Stimulated activated CD4-positive, alpha-beta T cell treated with anti-CD3 and anti-CD28 coated beads, Interleukin-2, amount 100 ng/mL, for 24 hours (primary cell): ENCODE results near the gene NEK8.
A peak's percentile ranks its signal among the peaks of the same experiment; 100 is the strongest.

Experiments
- DNase-seq, 2 donors: peaks; one replicate each; pipeline ENCODE4 v3.0.0-alpha.2; 2020

NEK8 gene

DNA sequence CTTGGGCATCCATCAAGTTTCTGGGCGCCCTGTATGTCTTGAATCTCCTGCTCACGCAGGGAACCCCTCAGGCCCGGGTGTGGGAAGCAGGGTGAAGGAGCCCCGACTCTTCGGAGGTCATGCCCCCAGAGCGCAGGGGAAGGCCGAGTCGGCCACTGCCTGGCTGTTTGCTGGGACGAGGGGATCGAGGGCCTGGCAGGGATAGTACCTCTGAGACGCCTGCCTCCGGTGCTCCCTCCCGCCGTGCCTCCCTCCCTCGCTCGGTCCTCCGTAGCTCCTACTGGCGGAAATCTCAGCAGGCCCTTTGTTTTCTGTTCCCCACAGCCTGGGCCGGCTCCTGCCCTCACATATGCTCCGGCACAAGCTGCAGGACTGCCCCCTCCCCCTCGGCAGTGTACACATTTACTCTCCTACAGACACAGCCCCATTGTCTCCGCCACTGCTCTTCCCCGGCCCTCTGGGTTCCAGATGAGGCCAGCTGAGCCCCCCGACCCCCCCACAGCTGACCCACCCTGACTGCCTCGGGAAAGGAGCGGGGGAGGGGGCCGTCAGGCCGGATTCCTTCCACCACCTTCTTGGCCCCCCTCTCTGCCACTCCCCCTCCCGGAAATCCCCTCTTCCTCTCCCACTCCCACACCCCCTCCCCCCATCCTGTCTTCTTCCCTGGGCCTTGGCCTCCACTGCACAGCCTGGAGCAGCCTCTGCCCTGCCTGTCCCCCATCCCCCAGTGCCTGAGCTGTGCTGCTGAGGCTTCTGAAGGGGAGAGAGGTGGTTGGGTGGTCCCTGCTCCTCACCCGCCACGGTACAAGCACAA, 16.6 kb downstream of the NEK8 start:
- DNase-seq, result peak in 1 of 2 donors; percentile 53

DNA sequence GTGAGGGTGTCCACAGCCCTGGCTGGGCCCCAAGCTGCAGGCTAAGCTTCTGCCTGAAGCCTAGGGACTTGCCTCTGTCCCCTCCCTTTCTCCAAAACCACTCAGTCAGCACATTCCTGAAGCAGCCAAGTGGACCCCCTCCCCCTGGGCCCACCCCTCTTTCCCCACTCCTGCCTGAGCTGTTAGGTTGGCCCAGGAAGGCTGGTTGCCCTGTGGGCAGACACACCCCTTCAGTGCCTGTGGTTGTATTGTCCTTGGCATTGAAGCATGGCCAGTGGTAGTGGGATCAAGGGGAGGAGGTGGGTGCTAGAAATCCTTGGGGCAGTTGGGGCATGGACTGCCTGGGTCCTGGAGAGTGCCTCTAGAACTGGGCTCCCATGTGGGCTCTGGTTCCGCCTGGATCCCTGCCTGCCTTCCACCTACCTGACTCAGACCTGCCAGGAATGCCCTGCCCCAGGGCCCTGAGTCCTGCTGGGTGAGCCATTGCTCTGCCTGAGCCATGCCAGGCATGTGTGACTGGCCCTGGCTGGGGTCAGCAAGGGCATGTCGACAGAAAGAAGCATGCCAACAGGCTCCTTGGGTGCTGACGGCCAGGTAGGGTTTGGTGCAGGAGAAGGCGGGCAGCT, 17.3 kb downstream of the NEK8 start:
- no peak for DNase-seq

DNA sequence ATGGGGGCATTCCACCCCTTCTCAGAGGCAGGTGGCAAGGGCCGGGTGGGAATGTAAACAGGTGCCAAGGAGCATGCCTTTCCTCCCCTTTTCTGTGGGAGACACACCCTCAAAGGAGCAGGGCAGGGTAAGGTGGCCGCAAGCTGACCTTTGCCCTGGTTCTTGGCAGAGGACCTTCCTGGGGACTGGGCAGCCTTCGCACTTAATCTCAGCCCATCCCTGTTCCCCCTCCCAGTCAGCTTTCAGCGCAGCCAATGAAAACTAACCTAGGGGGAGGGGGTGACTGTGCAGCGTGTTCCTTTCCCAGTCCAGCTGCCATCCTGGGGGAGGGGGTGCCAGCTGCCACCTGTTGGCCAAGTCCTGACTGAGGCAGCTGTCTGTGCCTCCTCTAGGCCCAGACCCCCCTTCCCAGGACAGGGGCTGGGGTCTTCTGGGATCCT, 18.0 kb downstream of the NEK8 start:
- no peak for DNase-seq

DNA sequence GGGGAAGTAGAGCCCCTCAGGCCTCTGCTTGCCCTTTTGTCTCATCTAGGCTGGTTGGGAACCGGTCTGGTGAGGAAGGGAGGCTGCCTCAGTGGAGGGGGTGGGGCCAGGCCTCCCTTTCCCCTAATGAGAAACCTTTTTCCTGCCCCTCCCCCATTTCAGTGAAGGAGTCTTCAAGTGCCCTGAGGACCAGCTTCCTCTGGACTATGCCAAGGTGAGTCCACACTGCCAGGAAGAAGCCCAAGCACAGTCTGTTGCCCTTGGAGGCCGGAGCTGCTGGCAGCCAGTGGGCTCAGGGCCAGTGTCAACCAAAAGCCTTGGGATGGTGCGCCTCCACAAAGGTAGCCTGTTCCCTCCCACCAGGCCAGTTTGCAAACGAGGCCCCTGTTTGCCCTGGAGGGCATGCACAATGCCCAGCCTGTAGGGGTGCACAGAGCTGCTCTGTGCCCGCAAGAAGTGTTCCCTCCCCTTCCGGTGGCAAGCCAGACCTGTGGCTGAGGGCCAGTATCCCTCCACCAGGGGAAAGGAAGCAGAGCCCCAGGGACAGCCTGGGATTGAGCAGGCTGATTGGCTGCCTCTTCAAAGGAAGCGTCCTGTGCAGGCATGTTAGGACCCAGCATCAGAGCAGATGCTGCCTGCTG, 18.6 kb downstream of the NEK8 start:
- DNase-seq, result no peak

DNA sequence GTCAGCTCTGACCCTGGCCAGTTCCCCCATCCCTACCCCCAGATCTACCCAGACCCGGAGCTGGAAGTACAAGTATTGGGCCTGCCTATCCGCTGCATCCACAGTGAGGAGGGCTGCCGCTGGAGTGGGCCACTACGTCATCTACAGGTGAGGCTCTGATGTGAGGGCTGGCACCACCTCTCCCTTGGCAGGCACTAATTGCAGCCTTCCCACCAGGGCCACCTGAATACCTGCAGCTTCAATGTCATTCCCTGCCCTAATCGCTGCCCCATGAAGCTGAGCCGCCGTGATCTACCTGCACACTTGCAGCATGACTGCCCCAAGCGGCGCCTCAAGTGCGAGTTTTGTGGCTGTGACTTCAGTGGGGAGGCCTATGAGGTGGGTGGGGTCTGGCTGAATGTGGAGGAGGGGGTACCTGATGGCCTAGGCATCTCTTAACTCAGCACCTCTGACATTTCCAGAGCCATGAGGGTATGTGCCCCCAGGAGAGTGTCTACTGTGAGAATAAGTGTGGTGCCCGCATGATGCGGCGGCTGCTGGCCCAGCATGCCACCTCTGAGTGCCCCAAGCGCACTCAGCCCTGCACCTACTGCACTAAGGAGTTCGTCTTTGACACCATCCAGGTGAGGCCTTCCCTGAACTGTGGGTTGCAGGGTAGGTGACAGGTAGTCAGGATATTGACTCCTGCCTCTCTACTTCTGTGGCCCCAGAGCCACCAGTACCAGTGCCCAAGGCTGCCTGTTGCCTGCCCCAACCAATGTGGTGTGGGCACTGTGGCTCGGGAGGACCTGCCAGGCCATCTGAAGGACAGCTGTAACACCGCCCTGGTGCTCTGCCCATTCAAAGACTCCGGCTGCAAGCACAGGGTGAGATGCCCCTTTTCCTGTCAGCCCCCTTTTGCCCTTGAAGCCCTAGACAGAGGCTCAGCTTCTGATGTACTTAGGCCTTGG, 19.5 kb downstream of the NEK8 start:
- no peak for DNase-seq

DNA sequence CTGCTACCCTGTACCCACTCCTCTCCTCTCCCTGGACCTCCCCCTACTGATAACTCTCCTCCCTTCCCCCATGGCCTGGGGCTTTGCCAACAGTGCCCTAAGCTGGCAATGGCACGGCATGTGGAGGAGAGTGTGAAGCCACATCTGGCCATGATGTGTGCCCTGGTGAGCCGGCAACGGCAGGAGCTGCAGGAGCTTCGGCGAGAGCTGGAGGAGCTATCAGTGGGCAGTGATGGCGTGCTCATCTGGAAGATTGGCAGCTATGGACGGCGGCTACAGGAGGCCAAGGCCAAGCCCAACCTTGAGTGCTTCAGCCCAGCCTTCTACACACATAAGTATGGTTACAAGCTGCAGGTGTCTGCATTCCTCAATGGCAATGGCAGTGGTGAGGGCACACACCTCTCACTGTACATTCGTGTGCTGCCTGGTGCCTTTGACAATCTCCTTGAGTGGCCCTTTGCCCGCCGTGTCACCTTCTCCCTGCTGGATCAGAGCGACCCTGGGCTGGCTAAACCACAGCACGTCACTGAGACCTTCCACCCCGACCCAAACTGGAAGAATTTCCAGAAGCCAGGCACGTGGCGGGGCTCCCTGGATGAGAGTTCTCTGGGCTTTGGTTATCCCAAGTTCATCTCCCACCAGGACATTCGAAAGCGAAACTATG, 20.4 kb downstream of the NEK8 start:
- no peak for DNase-seq

DNA sequence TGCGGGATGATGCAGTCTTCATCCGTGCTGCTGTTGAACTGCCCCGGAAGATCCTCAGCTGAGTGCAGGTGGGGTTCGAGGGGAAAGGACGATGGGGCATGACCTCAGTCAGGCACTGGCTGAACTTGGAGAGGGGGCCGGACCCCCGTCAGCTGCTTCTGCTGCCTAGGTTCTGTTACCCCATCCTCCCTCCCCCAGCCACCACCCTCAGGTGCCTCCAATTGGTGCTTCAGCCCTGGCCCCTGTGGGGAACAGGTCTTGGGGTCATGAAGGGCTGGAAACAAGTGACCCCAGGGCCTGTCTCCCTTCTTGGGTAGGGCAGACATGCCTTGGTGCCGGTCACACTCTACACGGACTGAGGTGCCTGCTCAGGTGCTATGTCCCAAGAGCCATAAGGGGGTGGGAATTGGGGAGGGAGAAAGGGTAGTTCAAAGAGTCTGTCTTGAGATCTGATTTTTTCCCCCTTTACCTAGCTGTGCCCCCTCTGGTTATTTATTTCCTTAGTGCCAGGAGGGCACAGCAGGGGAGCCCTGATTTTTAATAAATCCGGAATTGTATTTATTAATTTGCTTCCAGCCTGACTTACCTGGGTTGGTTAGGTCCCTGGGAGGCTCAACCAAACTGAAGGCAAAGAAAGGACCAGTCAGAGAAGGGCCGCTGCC, 21.1 kb downstream of the NEK8 start:
- DNase-seq, result no peak

DNA sequence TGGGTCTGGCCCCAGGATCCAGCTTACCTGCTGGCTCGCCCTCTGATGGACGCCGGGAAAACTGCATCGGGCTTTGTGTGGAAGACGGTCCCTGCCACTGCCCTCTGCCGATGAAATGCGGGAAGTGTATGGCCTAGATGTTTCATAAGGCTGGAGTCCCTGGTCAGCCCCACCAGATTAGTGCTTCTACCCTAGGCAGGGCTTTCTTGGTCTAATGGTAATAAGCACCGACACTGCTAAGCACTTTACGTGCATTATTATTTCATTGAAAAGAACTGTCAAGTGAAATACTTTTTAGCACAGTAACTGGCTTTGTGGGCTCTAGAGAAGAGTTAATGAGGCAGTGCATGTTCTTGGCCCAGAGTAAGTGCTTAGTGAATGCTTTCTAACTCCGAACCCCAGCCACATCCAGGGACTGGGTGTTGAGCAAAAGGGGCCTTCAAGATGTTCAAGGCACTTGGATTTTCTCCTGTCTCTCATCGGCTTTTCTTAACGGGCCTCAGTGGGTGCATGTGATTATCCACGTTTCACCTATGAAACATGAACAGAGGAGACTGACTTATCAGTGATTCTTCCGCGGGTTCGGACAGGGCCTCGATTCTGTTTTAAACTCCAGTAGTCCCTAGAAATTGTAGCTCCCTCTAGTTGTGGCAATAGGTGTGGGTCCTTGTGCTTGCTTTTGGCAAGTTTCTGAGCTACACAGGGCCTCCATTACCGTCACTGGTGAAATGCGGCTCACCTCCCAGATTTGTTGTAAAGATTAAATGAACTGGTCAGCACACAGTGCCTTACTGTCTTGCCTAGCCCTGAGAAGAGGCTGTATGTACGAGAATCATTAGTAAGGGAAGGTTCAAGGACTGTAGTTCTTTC, 21.8 kb downstream of the NEK8 start:
- DNase-seq, result peak; percentile 91 to 94

DNA sequence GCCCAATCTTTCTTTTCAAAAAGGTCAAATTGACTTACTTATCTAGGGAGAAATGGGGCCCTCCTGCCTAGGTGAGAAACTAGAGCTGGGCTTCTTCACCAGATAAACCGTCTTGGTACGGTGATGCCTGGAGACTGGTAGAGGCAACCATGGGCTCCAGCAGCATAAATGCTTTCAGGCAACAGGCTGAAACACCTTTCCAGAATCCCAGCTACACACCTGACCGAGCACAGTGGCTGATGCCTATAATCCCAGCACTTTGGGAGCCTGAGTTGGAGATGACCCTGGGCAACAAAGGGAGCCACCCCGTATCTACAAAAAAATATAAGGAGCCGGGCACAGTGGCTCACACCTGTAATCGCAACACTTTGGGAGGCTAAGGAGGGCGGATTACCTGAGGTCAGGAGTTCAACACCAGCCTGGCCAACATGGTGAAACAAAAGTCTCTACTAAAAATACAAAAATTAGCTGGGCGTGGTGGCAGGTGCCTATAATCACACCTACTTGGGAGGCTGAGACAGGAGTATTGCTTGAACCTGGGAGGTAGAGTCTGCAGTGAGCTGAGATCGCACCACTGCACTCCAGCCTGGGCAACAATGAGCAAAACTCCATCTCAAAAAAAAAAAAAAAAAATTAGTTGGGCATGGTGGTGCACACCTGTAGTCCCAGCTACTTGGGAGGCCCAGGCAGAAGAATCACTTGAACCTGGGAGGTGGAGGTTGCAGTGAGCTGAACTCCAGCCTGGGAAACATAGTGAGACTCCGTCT, 23.2 kb downstream of the NEK8 start:
- DNase-seq, result no peak

DNA sequence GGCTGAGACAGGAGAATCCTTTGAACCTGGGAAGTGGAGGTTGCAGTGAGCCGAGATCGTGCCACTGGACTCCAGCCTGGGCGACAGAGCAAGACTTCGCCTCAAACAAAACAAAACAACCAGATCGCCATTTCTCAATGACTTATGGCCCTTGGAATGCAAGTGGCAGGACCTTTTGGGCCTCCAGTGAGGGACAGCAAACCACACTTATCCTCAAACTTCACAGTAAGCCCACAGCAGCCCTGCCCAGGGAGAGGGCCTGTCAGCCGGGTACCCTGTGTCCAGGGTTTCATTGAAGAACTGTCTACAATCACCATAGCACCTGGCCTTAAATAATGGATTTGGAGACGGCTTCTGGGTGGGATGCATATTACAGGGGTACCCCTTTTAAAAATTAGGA, 26.9 kb downstream of the NEK8 start:
- no peak for DNase-seq

DNA sequence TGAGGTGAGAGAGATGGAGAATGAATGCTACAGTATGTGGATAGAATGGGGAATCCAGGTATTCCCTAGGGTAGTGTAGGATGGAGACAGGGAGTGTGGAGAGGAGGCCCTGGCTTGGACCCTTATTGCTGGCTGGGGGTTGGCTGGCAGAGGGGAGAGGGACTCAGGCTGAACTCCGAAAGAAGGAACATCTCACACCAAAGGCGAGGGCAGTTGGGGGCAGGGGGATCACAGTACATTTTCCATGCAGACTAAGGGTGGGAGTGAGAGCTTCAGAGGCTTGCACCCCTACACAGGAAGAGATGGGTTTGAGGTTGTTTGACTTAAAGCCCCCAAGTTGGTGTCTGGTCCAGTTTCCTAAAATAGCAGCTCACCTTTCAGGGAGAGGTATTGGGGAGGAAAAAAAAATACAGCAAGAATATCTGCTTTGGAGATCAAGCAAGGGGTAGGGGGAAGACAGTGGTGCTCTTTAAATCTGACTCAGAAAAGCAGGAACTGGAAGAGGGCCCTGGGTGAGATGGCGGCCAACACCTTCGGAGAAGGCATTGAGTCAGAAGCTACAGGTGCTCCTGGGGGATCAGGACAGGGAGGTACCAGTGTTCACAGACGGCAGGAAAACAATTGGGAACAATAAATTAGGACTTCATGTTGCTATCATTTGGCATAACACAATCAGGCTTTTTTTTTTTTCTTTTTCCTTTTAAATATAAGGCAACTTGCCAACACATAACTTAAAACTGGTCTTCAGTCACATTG, 27.6 kb downstream of the NEK8 start:
- no peak for DNase-seq

DNA sequence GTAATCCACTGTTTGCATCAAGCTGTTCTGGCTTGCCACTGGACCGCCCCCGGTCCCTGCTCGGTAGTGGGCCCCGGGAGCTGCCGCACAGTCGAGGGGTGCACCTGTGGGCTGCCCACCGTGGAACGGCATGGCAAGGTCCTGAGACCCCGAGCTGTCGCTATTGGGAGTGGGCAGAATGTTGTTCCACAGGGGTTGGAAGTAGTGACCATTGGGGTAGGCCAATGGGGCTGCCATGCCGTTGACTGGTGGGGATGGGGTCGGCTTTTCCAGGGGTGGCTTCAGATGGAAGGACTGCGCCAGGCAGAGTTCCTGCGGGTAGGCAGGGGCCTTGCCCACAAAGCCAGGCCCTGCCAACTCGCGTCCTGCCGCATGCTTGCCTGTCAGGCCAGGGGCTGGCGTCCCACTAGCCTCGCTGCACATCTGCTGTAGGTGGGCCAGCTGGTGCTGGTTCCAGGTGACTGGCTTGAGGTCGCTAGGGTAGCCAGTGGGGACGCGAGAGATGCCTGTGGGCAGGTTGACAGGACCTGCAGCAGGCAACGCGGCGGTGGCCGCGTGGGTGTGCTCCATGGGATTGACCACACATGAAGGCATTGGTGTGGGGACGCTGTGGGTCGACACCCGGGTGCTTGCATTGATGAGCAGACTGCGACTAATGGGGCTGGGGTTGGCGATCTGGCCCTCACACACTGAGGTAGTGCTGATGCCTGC, 30.0 kb downstream of the NEK8 start:
- no peak for DNase-seq

DNA sequence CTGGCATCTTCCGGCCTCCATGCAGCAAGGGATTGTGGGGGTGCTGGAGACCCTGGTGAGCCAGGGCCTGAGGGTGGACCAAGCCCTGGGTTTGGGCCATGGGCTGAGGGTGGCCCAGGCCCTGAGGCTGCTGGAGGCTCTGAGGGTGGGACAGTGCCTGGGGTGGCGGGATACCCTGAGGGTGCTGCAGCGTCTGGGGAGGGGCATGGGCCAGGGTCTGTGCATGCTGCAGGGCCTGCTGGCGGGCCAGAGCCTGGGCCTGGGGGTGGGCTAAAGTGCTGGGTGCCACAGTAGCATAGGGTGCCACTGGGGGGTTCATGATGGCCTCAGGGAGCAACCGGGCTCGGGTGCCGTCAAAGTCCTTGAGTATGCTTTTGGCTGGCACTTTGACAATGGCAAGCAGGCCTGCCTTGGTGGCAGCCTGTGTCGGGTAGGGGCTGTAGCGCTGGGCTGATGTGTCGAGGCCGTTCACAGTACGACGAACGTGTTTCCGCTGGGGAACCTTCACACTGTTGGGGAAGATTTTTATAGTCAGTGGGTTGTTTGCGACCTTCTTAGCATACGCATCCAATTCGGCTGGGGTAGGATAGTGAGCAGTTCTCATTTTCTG, 30.8 kb downstream of the NEK8 start:
- DNase-seq, result no peak

DNA sequence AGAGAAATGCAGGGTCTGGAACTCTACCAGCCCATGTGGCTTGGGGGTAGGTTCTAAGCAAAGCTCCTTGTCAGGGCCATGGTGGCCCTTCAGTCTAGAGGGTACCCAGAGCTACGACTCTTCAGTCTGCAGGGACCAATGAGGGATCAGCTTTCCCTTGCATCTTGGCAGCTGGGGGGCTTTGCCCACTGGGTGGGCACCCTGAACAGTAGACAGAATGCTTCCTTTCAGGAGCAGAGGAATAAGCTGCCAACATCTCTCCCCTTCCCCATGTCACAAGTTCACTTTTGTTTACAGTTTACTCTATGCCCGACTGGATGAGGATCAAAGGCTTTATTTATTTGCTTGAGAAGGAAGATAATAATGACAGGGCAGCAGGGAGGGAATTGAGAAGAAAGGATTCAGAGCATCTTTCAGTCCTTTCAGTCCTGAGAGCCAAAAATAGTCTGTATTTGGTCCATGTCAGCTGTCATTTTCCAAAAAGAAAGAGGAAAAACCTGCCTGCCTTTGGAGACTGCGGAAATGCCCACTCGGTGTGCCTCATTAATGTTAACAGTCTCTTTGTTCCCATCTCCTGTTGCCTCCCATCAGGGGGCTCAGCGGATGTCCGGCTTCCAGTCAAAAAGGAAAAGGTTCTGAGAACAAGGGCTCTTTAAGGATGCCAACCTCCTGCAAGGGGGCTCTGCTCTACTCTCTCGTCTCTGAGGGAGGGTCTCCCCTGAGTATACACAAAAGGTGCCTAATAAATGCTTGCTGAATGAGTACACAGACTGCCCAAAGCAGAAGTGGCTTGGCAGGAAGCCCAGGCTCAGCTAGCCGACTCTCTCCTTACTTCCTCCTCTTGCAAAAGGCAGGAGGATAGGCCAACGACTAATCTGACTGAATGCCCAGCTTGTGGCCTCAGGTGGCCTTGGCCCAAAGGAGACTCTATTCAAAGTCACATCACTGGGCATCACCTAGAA, 32.3 kb downstream of the NEK8 start:
- DNase-seq, result no peak

DNA sequence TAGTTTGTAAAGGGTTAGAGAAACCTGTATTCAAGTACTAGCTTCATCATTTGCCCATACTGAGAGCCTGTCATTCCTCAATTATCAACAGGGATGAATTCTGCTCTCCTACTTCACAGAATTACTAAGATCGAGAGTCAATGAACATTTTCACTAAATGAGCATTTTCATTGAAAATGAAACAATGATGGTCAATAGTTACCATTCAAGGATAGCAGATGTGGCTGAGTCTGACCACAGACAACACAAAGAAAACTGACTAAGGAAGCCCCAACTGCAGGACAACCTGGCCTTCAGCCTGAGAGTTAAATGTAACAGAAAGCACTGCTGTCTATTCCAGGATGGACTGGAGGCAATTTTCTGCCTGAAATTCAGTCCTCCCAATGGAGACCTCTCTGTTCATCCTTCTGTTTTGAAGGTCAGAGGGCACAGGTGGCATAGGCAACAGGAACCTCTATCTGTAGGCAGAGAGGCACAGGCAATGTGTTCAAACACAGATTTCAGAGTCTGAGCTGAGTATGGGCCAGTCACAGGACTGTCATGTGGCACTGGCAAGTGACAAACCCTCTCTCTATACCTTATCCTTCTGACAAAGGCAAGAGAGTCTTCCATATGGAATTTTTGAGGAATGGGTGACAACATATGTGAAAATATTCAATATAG, 34.7 kb downstream of the NEK8 start:
- no peak for DNase-seq

DNA sequence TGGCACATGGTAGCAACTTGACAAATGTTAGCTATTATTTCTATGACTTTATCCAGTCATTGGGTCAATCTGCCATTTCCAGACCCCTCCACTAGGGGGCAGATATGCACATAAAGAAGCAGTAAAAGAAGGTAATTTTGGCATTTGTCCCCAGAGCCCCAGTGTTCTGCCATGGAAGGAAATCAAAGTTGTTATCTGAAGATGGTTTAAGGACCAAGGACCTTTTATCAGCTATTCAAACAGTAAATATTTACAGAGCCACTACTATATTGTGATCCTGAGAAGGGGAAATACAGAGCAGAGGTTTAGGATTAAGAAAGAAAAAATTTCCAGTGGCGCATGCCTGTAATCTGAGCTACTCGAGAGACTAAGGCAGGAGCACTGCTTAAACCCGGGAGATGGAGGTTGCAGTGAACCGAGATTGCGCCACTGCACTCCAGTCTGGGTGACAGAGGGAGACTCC, 35.2 kb downstream of the NEK8 start:
- DNase-seq, result peak; percentile 82 to 86
